Tibial nerve (tissue), 4 donors: ENCODE results near the gene SLC44A2. TPM values are rescaled to one million over a fixed set of nuclear protein-coding genes. Genes with fewer than 3 reads are reported as not detected.
A peak's percentile ranks its signal among the peaks of the same experiment; 100 is the strongest.
"Not testable (repeated sequence)": the region's sequence is repeated elsewhere in the genome, so short reads cannot be mapped to it uniquely, and the experiment has no call there.

ENCODE experiments used
- DNase-seq, 2 donors: peaks; one replicate each; pipeline ENCODE4 v3.0.0-alpha.2; 2019; ENCODE audit warnings: low spot score in 2 of 2
- H3K27ac ChIP-seq, 4 donors: fragments of 200-600 bp; sonication (generic) in 3 of 4; one replicate each; pipeline ENCODE4 v1.5.1; 2017 to 2019; ENCODE audit warnings: mild to moderate bottlenecking in 1 of 4
- H3K27me3 ChIP-seq, 2 donors: fragments of 200-600 bp; sonication (generic) in 1 of 2; one replicate each; pipeline versions ENCODE4 v1.5.1 to v1.6.0; 2017 to 2019
- H3K36me3 ChIP-seq, 3 donors: fragments of 200-600 bp; sonication (generic); one replicate each; pipeline ENCODE4 v1.5.1; 2018 to 2019
- H3K4me1 ChIP-seq, 4 donors: fragments of 200-600 bp; sonication (generic) in 3 of 4; one replicate each; pipeline ENCODE4 v1.5.1; 2017 to 2019
- H3K4me3 ChIP-seq, 4 donors: fragments of 200-600 bp; sonication (generic) in 3 of 4; one replicate each; pipeline ENCODE4 v1.5.1; 2017 to 2019; ENCODE audit warnings: mild to moderate bottlenecking in 1 of 4, moderate library complexity in 1 of 4
- H3K9me3 ChIP-seq, 4 donors: fragments of 200-600 bp; sonication (generic) in 3 of 4; one replicate each; pipeline ENCODE4 v1.5.1; 2017 to 2019
- EP300 ChIP-seq, 2 donors: sonication (generic); formaldehyde crosslinking; IDR thresholded peaks; one replicate each; pipeline ENCODE4 v1.6.1; 2017; ENCODE audit warnings: antibody characterized with exemption in 2 of 2, mild to moderate bottlenecking in 1 of 2
- POLR2A ChIP-seq, 2 donors: fragments of 450-650 bp; IDR thresholded peaks; one replicate each; pipeline ENCODE4 v1.6.1; 2017; ENCODE audit warnings: antibody characterized with exemption in 2 of 2, mild to moderate bottlenecking in 2 of 2, moderate library complexity in 2 of 2
- WGBS, 2 donors: methylation state at CpG; one replicate each; pipeline ENCODE4 v1.1.5; 2018; 5-methylcytosine and 5-hydroxymethylcytosine counted together
- total RNA-seq, 4 donors: library from RNA; depleted of rRNA; stranded (reverse); fragments of >200 nt; gene quantifications; one replicate each; pipeline ENCODE4 v1.1.0, GENCODE V29; 2016
- TF ChIP-seq, protein P1 (sequence below), 5 experiments: fragments of 200-600 bp in 3 of 5; fragments of 450-650 bp in 2 of 5; sonication (generic) in 3 of 5; IDR thresholded peaks; one replicate each; pipeline ENCODE4 v1.5.1; 2016 to 2019; ENCODE audit warnings: antibody characterized with exemption in 5 of 5, mild to moderate bottlenecking in 3 of 5, moderate library complexity in 2 of 5

The SLC44A2 gene
- total RNA-seq, 4 donors from 2014 or later = 104 to 193 (median 132) TPM

DNA sequence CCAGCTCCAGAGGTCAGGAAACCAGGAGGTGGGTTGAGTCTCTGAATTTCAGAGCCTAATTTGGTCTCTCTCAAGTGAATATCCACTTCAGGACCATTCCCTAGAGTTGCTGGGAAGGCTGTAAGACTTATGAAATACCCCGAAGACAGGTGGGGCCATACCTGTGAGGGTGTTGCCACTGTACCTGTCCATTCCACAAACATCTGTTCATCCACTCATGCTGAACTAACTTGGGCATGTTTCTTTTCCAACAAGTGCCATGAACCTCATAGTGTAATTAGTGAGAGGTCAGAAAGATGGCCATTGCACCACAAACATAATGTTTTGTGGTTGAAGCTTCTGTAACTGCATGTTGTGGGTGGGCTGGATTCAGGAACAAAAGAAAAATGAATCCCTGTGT is 36.6 kb downstream of the SLC44A2 start:
- WGBS, 2 donors = 75 to 92% methylated on average over 1 of the region's 1 CpG
- Histone ChIP-seq H3K4me1 (peaks cover 0 to 93% (median 36%) of the 10 kb centered on the region in 4 donors), H3K27ac (peak overlapping the region in 1 of 4 donors; percentile 9), H3K4me3 (no peak overlapping the region), H3K27me3 (no peaks in the 10 kb centered on the region), H3K36me3 (peaks cover 0 to 17% (median 0%) of the 10 kb centered on the region in 3 donors), H3K9me3 (no peaks in the 10 kb centered on the region)
- no peak for DNase-seq
- no peak for TF ChIP-seq POLR2A (IDR thresholded peaks at IDR 0.05)
- TF ChIP-seq EP300 (IDR thresholded peaks at IDR 0.05) = no peak
- TF ChIP-seq, protein P1, sequence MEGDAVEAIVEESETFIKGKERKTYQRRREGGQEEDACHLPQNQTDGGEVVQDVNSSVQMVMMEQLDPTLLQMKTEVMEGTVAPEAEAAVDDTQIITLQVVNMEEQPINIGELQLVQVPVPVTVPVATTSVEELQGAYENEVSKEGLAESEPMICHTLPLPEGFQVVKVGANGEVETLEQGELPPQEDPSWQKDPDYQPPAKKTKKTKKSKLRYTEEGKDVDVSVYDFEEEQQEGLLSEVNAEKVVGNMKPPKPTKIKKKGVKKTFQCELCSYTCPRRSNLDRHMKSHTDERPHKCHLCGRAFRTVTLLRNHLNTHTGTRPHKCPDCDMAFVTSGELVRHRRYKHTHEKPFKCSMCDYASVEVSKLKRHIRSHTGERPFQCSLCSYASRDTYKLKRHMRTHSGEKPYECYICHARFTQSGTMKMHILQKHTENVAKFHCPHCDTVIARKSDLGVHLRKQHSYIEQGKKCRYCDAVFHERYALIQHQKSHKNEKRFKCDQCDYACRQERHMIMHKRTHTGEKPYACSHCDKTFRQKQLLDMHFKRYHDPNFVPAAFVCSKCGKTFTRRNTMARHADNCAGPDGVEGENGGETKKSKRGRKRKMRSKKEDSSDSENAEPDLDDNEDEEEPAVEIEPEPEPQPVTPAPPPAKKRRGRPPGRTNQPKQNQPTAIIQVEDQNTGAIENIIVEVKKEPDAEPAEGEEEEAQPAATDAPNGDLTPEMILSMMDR (IDR thresholded peaks at IDR 0.05) = no peak

DNA sequence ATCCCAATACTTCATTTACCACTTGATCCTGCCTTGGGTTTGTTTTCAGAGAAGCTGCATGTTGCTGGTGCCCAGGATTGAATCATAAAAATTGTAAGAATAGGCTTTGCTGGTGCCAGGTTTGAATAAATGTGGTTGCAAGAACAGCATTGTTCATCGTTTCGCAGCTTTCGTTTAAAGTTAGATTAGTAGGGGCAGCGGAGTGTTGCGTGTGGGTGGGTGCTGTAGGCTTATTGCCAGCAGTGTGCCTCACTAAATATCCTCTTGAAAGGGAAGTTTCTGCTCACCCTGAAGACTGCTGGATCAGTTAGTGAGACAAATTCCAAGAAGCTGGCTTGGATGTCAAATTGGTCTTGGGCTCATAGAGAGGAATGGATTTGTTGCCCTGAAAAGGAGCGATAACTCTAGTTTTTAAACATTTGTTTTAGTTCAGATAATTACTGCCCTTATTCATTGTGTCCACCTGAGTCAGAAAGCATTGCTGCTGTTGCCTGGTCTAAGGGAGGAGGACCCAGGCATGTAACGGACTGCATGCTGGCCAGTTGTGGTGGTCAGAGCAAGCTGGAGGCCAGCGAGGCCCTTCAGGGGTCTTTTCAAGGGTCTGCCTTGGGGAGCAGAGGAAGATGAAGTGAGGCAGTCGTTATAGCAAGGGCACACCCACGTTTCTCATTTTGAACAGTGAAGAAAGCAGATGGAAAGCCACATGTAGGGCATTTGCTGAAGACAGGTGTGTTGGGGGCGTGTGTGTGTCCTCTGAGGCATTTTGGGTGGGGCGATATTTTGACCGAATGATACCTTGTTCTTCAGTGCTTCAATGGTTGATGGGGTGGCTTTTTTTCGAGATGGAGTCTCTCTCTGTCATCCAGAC is 37.3 kb downstream of the SLC44A2 start:
- Histone ChIP-seq H3K4me3 (no peak overlapping the region), H3K27me3 (no peaks in the 10 kb centered on the region), H3K9me3 (no peaks in the 10 kb centered on the region), H3K36me3 (peaks cover 0 to 18% (median 0%) of the 10 kb centered on the region in 3 donors), H3K27ac (peak overlapping the region in 2 of 4 donors; percentile 9 to 36), H3K4me1 (peaks cover 0 to 91% (median 36%) of the 10 kb centered on the region in 4 donors)
- 42 to 44% methylated on average over 14 of the region's 14 CpGs for WGBS, 2 donors
- no peak for TF ChIP-seq POLR2A (IDR thresholded peaks at IDR 0.05)
- TF ChIP-seq, protein P1 (IDR thresholded peaks at IDR 0.05) = no peak
- TF ChIP-seq EP300 (IDR thresholded peaks at IDR 0.05) = no peak
- DNase-seq = no peak

DNA sequence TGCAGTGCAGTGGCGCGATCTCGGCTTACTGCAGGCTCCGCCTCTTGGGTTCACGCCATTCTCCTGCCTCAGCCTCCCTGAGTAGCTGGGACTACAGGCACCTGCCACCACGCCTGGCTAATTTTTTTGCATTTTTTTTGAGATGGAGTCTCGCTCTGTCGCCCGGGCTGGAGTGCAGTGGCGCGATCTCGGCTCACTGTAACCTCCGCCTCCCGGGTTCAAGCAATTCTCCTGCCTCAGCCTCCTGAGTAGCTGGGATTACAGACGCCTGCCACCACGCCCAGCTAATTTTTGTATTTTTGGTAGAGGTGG is 37.9 kb downstream of the SLC44A2 start:
- H3K27me3 ChIP-seq, H3K4me3 ChIP-seq, DNase-seq, H3K9me3 ChIP-seq: not testable (repeated sequence)
- Histone ChIP-seq H3K27ac (peak overlapping the region in 1 of 4 donors; percentile 36), H3K36me3 (peaks cover 0 to 15% (median 0%) of the 10 kb centered on the region in 3 donors), H3K4me1 (peaks cover 0 to 91% (median 36%) of the 10 kb centered on the region in 4 donors)
- 83 to 88% methylated on average over 16 of the region's 16 CpGs for WGBS, 2 donors

DNA sequence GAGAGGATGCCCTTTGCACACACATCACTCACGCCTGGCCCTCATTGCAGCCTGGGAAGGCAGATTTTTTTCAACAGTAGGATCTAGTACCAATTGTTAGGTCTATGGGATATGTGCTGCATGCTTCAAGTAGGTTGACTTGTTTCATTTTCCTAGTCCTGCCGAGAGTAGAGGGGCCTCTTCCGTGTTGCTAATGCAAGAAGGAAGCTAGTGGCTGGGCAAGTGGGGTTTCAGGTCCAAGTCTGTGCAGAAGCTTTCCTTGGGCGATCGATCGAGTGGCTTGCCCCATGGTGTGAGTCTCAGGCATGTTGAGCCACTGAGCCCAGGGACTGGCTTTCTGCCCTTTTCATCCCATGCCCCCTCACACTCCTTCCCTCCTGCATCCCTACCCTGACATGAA is 42.5 kb downstream of the SLC44A2 start:
- no peaks in the 10 kb centered on the region for H3K9me3 ChIP-seq
- peaks cover 0 to 75% (median 18%) of the 10 kb centered on the region in 4 donors for H3K4me1 ChIP-seq
- TF ChIP-seq POLR2A (IDR thresholded peaks at IDR 0.05) = no peak
- TF ChIP-seq, protein P1 (IDR thresholded peaks at IDR 0.05) = no peak
- no peak for TF ChIP-seq EP300 (IDR thresholded peaks at IDR 0.05)
- no peak overlapping the region for H3K27ac ChIP-seq
- no peaks in the 10 kb centered on the region for H3K27me3 ChIP-seq
- 66 to 83% methylated on average over 6 of the region's 6 CpGs for WGBS, 2 donors
- no peak overlapping the region for H3K4me3 ChIP-seq
- peaks cover 0 to 25% (median 7%) of the 10 kb centered on the region in 3 donors for H3K36me3 ChIP-seq
- DNase-seq = no peak

DNA sequence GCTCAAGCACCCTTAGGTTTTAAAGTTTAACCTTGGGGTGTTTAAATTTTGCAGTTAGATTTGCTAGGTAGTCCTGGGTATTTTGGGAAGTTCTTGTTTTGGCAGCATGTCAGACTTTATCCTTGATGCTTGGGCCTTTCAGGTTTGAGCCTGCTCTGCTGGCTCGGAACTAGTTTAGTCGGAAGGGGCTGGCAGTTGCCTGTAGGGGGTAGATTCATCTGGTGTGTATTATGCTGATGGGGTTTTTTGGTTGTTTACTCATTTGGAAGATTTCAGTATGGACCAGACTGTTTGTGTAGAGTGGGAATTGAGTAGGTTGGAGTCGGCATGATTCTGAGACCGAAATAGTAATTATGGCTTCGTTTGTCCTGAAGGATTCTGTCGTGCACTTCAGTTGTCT is 43.9 kb downstream of the SLC44A2 start:
- no peak for TF ChIP-seq EP300 (IDR thresholded peaks at IDR 0.05)
- TF ChIP-seq, protein P1 (IDR thresholded peaks at IDR 0.05) = no peak
- TF ChIP-seq POLR2A (IDR thresholded peaks at IDR 0.05) = no peak
- Histone ChIP-seq H3K9me3 (no peaks in the 10 kb centered on the region), H3K27ac (no peak overlapping the region), H3K4me3 (no peak overlapping the region), H3K27me3 (no peaks in the 10 kb centered on the region), H3K36me3 (peaks cover 0 to 39% (median 11%) of the 10 kb centered on the region in 3 donors), H3K4me1 (peaks cover 0 to 62% (median 8%) of the 10 kb centered on the region in 4 donors)
- no peak for DNase-seq
- 65 to 70% methylated on average over 6 of the region's 6 CpGs for WGBS, 2 donors
